K562 (cell line): ENCODE measurements around the gene COX5A. TPM values are rescaled to one million over a fixed set of nuclear protein-coding genes. Genes with fewer than 3 reads are reported as not detected.

Source experiments
- BDP1 ChIP-seq: IDR thresholded peaks from 3 replicates; pipeline ENCODE4 v1.6.1; 2011; ENCODE audit not compliant: insufficient read length, insufficient read depth
- CTCF ChIP-seq, 3 experiments: IDR thresholded peaks in 2 of 3; conservative IDR thresholded peaks in 1 of 3; 2 replicates each; pipeline ENCODE4 v1.5.1; 2011 to 2012; ENCODE audit warnings: low read length in 3 of 3, mild to moderate bottlenecking in 3 of 3, control low read depth in 2 of 3, improper control_type of control experiment in 1 of 3, inconsistent platforms in 1 of 3, low read depth in 1 of 3, mixed read lengths in 1 of 3, moderate library complexity in 1 of 3; ENCODE audit not compliant: insufficient read depth in 2 of 3
- GTF2A2 ChIP-seq: IDR thresholded peaks from 2 replicates; pipeline ENCODE4 v1.6.1; 2016; ENCODE audit warnings: mild to moderate bottlenecking, missing genetic modification characterization, missing compliant biosample characterization
- REST ChIP-seq, 2 experiments: fragments of 450-650 bp; formaldehyde crosslinking in 1 of 2; IDR thresholded peaks; 2 replicates each; pipeline versions ENCODE4 v1.4.0 to v1.6.1; 2014 to 2020; ENCODE audit warnings: mild to moderate bottlenecking in 2 of 2, borderline replicate concordance in 1 of 2, low read depth in 1 of 2
- SMC3 ChIP-seq: conservative IDR thresholded peaks from 2 replicates; pipeline ENCODE4 v1.6.1; 2011; ENCODE audit warnings: low read depth, low read length, improper control_type of control experiment; ENCODE audit not compliant: insufficient read depth
- SOX6 ChIP-seq: fragments of 450-650 bp; IDR thresholded peaks from 2 replicates; pipeline ENCODE4 v1.6.1; 2014; ENCODE audit warnings: mild to moderate bottlenecking
- WHSC1 ChIP-seq: IDR thresholded peaks from one replicate; pipeline ENCODE4 v1.6.1; 2012; ENCODE audit warnings: low read length, control low read depth, inconsistent platforms
- ZBTB9 ChIP-seq: fragments of 450-650 bp; formaldehyde crosslinking; IDR thresholded peaks from 2 replicates; pipeline ENCODE4 v1.4.0; 2020; ENCODE audit warnings: mild to moderate bottlenecking, moderate library complexity
- ZKSCAN3 ChIP-seq: fragments of 250-450 bp; sonication (Bioruptor Pico); IDR thresholded peaks from 2 replicates; pipeline ENCODE4 v1.4.0; 2020
- polyA plus RNA-seq, 8 experiments: library from polyadenylated mRNA; depleted of rRNA in 4 of 8; stranded (reverse) in 5 of 8; unstranded in 3 of 8; fragments of >200 nt; fragmentation: Nextera tagmentation in 2 of 8; fragmentation: Illumina TruSeq in 1 of 8; extraction: Ambion mirVana in 2 of 8; extraction: Trizol in 1 of 8; gene quantifications; 2 replicates each; pipeline versions ENCODE4 v1.2.1 to v1.2.3, GENCODE V29; 2011 to 2014; ENCODE audit warnings: inconsistent platforms in 1 of 8, missing spikeins in 1 of 8
- total RNA-seq, 7 experiments: library from RNA; depleted of rRNA in 6 of 7; stranded (reverse); fragments of >200 nt in 6 of 7; fragmentation: Illumina TruSeq in 2 of 7; extraction: Trizol in 2 of 7; gene quantifications; 2 replicates each; pipeline versions ENCODE4 v1.2.1 to v1.2.3, GENCODE V29; 2011 to 2021; ENCODE audit warnings: low replicate concordance in 1 of 7
- TF ChIP-seq, protein P1 (sequence below), 2 experiments: fragments of 450-650 bp; conservative IDR thresholded peaks; 2 replicates each; pipeline ENCODE4 v1.6.1; 2017; ENCODE audit warnings: mild to moderate bottlenecking in 2 of 2, moderate library complexity in 2 of 2
- TF ChIP-seq, protein P2 (sequence below): fragments of 250-450 bp; sonication (Bioruptor Pico); IDR thresholded peaks from 2 replicates; pipeline ENCODE4 v1.4.0; 2020; ENCODE audit warnings: borderline replicate concordance

The COX5A gene
- total and polyA plus RNA-seq, 9 of the 15 experiments (the other 6 are each of a cell fraction or from before 2014, with no cell fraction given), result 86.8 to 553 (median 371) TPM

GRCh38 chr15:74901612-74902063 lies 36.2 kb downstream of the COX5A start (continued):
- TF ChIP-seq, protein P1, sequence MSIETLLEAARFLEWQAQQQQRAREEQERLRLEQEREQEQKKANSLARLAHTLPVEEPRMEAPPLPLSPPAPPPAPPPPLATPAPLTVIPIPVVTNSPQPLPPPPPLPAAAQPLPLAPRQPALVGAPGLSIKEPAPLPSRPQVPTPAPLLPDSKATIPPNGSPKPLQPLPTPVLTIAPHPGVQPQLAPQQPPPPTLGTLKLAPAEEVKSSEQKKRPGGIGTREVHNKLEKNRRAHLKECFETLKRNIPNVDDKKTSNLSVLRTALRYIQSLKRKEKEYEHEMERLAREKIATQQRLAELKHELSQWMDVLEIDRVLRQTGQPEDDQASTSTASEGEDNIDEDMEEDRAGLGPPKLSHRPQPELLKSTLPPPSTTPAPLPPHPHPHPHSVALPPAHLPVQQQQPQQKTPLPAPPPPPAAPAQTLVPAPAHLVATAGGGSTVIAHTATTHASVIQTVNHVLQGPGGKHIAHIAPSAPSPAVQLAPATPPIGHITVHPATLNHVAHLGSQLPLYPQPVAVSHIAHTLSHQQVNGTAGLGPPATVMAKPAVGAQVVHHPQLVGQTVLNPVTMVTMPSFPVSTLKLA (conservative IDR thresholded peaks at IDR 0.05), result peak; percentile 36 to 40; a peak in 2 of 4 replicates
- TF ChIP-seq REST (IDR thresholded peaks at IDR 0.05; ENCODE audit: borderline replicate concordance), result peak; percentile 51; the same call in 1 of the 2 replicates
- no peak for TF ChIP-seq REST (CRISPR knock-in tag; IDR thresholded peaks at IDR 0.05; ENCODE audit: low read depth)
- TF ChIP-seq BDP1, result no peak
- TF ChIP-seq, protein P2, sequence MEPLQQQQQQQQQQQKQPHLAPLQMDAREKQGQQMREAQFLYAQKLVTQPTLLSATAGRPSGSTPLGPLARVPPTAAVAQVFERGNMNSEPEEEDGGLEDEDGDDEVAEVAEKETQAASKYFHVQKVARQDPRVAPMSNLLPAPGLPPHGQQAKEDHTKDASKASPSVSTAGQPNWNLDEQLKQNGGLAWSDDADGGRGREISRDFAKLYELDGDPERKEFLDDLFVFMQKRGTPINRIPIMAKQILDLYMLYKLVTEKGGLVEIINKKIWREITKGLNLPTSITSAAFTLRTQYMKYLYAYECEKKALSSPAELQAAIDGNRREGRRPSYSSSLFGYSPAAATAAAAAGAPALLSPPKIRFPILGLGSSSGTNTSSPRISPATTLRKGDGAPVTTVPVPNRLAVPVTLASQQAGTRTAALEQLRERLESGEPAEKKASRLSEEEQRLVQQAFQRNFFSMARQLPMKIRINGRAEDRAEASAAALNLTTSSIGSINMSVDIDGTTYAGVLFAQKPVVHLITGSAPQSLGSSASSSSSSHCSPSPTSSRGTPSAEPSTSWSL (CRISPR knock-in tag), result no peak
- TF ChIP-seq GTF2A2 (tag), result no peak
- TF ChIP-seq ZKSCAN3, result no peak
- peak; percentile 48 for TF ChIP-seq SMC3
- TF ChIP-seq ZBTB9 (CRISPR knock-in tag), result 0 out of 2 replicates have a peak, but pooled peaks have one; percentile 26
- no peak for TF ChIP-seq WHSC1
- peak; percentile 75 to 88 (median 88) for TF ChIP-seq CTCF (IDR thresholded peaks at IDR 0.05 in 2 of 3, conservative IDR thresholded peaks at IDR 0.05 in 1 of 3; ENCODE audit: insufficient read depth in 2 of 3, low read depth in 1 of 3, low read length in 3 of 3)
- TF ChIP-seq SOX6, result peak; percentile 31
